ENCODE data around the gene WFDC1.
"Not testable (repeated sequence)": the region's sequence is repeated elsewhere in the genome, so short reads cannot be mapped to it uniquely, and the experiment has no call there.

The WFDC1 gene

DNA sequence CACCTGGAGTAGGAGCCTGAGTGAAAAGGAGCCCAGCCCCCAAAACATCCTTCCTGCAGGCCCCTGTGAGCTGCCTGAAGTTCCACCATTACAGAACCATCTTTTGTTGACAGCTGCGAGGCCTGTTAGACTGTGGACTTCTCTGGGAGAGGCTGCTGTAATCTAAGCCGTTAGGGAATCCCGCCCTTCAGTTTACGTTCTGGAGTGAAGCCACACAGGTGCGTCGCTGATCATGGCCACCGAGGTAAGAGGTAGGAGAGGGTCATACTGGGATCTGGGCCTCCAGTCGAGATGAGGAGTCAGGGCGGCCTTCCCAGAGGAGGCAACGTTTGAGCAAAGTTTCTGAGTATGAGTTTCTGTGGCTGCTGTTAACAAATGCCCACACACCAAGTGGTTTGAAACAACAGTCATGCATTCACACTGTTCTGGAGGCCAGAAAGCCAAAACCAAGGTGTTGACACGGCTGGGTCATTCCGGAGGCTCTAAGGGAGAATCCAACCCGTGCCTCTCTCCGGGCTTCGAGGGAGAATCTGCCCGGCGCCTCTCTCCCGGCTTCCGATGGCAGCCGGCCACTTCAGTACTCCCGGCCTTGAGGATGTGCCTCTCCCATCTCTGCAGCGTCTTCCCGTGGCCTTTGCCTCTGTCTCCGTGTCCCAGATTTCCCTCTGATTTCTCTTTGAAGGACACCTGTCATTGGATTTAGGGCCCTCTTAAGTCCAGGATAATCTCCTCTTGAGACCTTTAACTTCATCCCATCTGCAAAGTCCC, 47.0 kb downstream of the WFDC1 start:
- Mint-ChIP-seq H3K9me3 (peaks cover 6% of the 10 kb centered on the region), H3K36me3 (no peaks in the 10 kb centered on the region), H3K27me3 (peaks cover 29% of the 10 kb centered on the region), H3K27ac (no peak overlapping the region), H3K4me1 (no peaks in the 10 kb centered on the region), H3K4me3 (no peak overlapping the region)
- no peak for ATAC-seq

DNA sequence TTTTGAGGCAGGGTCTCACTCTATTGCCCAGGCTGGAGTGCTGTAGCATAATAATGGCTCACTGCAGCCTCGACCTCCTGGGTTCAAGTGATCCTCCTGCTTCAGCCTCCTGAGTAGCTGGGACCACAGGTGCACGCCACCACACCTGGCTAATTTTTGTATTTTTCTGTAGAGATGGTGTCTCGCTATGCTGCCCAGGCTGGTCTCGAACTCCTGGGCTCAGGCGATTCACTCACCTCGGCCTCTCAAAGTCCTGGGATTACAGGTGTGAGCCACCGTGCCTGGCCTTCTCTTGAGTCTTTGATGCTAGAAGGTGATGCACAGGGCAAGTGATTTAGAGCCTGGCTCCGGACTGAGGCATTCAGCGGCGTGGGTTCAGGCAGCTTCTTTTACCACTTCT, 49.1 kb downstream of the WFDC1 start:
- not testable (repeated sequence) for ATAC-seq, H3K27ac Mint-ChIP-seq, H3K9me3 Mint-ChIP-seq, H3K36me3 Mint-ChIP-seq, H3K4me1 Mint-ChIP-seq, H3K4me3 Mint-ChIP-seq
- peaks cover 37% of the 10 kb centered on the region for H3K27me3 Mint-ChIP-seq

DNA sequence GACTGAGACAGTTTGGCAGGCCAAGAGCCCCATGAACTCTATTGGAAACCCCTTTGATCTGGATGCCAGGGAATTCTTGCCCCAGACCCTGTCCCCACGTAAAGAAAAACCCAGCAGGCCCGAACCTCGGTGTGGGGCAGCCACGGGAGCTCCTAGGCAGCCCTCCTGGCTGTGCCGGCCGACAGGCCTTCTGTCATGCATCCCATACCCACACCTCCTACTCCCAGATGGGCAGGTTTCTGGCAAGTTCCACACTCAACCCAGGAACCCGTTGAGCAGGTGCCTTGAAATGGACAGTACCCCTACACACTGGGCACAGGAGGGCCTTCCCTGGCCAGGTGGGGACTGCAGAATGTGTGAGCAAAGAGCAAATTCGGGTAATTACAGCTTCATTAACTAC, 50.1 kb downstream of the WFDC1 start:
- Mint-ChIP-seq H3K27ac (no peak overlapping the region), H3K9me3 (peaks cover 3% of the 10 kb centered on the region), H3K4me1 (no peaks in the 10 kb centered on the region), H3K4me3 (no peak overlapping the region), H3K27me3 (peaks cover 46% of the 10 kb centered on the region), H3K36me3 (no peaks in the 10 kb centered on the region)
- no peak for ATAC-seq

DNA sequence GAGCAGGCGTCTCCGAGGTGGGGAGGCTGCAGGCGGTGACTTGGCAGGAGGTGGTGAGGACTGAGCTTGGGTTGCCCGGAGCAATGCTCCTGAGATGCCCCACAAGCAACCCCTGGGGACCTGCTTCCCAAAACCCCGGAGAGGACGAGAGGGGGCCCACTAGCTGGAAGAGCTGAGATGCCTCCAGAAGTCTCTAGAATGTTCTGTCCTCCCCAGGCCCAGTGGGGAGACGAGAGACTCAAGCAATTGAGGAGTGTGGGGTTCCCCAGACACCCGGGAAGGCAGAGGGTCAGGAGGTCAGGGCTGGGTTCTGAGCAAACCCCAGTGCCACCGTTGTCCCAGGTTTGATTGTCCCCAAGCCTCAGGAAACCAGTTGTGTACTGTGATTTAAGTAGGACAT, 52.5 kb downstream of the WFDC1 start:
- H3K4me1 Mint-ChIP-seq, result no peaks in the 10 kb centered on the region
- H3K4me3 Mint-ChIP-seq, result no peak overlapping the region
- H3K9me3 Mint-ChIP-seq, result peaks cover 3% of the 10 kb centered on the region
- H3K27ac Mint-ChIP-seq, result no peak overlapping the region
- H3K27me3 Mint-ChIP-seq, result peaks cover 54% of the 10 kb centered on the region
- no peaks in the 10 kb centered on the region for H3K36me3 Mint-ChIP-seq
- no peak for ATAC-seq

DNA sequence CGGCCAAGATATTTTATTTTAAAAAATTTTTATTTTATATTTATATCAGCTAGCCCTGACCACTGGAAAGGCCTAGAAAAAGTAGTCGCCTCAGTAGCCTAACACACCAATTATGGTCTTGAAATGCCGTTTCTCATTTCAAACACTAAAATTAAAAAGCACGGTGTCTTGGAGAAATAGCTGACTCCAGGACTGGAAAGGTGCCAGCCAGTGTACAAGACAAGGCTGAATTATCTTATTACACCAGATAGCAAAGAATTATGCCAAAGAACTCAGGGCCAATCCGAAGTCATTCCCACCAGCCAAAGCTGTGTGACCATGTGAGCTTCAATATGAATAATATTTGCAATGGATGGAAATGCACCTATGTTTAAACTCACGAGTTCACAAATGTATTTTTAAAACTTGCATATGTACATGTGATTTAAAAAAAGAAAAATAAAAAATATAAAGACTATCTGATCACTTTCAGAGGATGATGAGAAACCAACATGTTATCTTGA, 53.8 kb downstream of the WFDC1 start:
- H3K4me3 Mint-ChIP-seq, result no peak overlapping the region
- H3K36me3 Mint-ChIP-seq, result no peaks in the 10 kb centered on the region
- no peak for ATAC-seq
- H3K27ac Mint-ChIP-seq, result no peak overlapping the region
- no peaks in the 10 kb centered on the region for H3K4me1 Mint-ChIP-seq
- H3K27me3 Mint-ChIP-seq, result peaks cover 59% of the 10 kb centered on the region
- peaks cover 3% of the 10 kb centered on the region for H3K9me3 Mint-ChIP-seq

DNA sequence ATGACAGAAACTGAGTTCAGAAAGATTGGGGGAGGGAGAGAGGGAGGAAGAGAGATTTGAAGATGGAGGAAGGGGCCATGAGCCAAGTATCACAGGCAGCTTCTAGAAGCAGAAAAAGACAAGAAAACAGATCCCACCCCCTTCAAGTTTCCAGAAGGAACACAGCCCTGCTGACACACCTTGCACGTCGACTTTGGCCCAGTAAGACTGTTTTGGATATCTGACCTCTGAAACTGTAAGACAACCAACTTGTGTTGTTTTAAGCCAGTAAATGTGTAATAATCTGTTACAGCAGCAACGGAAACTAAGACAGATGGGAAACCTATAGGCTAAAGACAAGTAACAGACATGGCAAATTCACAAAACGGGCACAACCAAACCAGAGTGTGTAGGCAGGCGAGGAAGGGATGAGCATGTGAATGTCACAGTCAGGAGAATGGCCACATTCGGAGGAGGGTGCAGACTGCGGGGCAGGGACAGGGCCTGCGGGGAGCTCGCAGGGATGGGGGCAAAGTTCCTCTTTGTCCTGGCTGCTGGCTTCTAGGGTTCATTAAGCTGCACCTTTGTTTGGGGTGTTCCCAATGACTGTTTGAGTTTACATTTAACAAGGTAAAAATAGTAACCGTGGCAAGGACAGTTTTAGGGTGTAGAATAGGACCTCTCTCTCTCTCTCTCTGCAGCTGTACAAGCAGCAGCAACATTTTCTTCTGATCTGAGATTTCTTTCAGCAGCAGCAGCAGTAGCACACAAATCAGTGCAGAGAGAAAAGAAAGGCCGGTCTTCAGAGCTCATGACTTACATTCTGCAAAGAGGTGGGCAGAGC, 55.4 kb downstream of the WFDC1 start:
- H3K4me1 Mint-ChIP-seq, result no peaks in the 10 kb centered on the region
- no peak overlapping the region for H3K4me3 Mint-ChIP-seq
- H3K9me3 Mint-ChIP-seq, result peaks cover 3% of the 10 kb centered on the region
- no peak overlapping the region for H3K27ac Mint-ChIP-seq
- H3K36me3 Mint-ChIP-seq, result no peaks in the 10 kb centered on the region
- peaks cover 54% of the 10 kb centered on the region for H3K27me3 Mint-ChIP-seq
- no peak for ATAC-seq

DNA sequence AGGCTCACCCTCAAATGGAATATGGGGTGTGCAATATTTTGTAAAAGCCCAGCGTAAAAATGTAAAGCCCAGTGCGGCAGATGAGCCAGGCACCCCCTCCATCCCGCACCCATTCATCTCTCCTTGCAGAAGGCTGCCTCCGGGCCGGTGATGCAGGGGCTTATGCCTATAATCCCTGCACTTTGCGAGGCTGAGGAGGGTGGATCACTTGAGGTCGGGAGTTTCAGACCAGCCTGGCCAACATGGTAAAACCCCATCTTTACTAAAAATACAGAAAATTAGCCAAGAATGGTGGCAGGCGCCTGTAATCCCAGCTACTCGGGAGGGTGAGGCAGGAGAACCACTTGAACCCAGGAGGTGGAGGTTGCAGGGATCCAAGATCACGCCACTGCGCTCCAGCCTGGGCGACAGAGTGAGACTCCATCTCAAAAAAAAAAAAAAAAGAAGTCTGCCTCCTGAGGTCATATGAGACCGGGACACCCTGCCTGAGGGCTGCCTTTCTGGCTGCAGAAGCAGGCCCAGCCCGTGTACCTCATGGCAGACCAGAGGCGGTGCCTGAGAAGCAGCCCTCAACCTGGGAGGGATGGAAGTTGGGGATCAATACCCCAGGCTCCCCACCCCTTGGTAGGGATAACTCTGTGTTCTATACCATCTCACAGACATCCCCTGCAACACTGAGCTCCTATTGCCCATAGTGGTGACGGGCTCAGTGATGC, 56.2 kb downstream of the WFDC1 start:
- peaks cover 52% of the 10 kb centered on the region for H3K27me3 Mint-ChIP-seq
- peaks cover 3% of the 10 kb centered on the region for H3K9me3 Mint-ChIP-seq
- H3K4me3 Mint-ChIP-seq, result no peak overlapping the region
- no peak for ATAC-seq
- no peaks in the 10 kb centered on the region for H3K36me3 Mint-ChIP-seq
- no peaks in the 10 kb centered on the region for H3K4me1 Mint-ChIP-seq
- H3K27ac Mint-ChIP-seq, result no peak overlapping the region

DNA sequence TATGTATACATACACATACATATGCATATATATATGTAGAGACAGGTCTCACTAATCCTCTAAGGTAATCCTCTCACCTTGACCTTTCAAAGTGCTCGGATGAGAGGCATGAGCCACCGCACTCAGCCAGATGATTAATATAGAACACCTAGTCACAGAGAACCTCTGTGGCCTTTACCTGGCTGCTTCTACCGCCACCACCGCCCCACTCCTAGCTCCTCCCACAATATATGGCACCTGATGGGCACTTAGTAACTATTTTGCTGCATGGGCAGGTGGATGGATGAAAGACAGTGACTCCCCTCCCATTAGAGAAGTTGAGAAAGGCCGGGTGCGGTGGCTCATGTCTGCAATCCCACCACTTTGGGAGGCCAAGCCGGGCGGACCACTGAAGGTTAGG, 57.0 kb downstream of the WFDC1 start:
- H3K36me3 Mint-ChIP-seq, result no peaks in the 10 kb centered on the region
- no peaks in the 10 kb centered on the region for H3K4me1 Mint-ChIP-seq
- peaks cover 3% of the 10 kb centered on the region for H3K9me3 Mint-ChIP-seq

DNA sequence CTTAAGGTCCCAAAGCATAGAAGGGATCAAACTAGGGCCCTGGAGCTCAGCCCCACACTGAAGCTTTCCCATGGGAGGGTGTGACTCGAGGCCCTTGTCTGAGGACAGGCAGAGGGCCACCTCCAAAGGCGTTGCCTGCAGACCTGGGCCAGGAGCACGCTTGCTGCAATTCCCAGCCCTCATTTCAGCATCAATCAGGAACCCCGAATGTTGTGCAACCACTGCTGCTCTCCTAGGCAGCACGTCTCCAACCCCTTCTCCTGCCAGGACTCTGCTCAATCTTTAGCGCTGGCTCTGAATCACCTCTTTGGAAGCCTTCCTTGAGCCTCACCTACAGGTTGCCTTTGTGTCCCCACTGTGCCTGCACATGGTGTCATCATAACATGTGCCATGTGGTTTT, 59.6 kb downstream of the WFDC1 start:
- peaks cover 62% of the 10 kb centered on the region for H3K27me3 Mint-ChIP-seq
- H3K36me3 Mint-ChIP-seq, result no peaks in the 10 kb centered on the region
- ATAC-seq, result no peak
- H3K4me3 Mint-ChIP-seq, result no peak overlapping the region
- H3K27ac Mint-ChIP-seq, result no peak overlapping the region
- peaks cover 4% of the 10 kb centered on the region for H3K4me1 Mint-ChIP-seq
- H3K9me3 Mint-ChIP-seq, result peaks cover 3% of the 10 kb centered on the region

More for the DNA sequence above, 57.0 kb downstream of the WFDC1 start:
- ATAC-seq, result no peak
- Mint-ChIP-seq H3K4me3 (no peak overlapping the region), H3K27ac (no peak overlapping the region), H3K27me3 (peaks cover 53% of the 10 kb centered on the region)

DNA sequence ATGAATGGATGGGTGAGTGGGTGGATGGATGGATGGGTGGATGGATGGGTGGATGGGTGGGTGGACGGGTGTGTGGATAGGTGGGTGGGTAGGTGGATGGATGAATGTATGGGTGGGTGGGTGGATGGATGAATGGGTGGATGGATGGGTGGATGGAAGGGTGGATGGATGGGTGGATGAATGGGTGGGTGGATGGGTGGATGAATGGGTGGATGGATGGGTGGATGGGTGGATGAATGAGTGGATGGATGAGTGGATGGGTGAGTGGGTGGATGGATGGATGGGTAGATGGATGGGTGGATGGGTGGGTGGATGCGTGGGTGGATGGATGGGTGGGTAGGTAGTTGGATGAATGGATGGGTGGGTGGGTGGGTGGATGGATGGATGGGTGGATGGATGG, 60.5 kb downstream of the WFDC1 start:
- H3K27me3 Mint-ChIP-seq, result peaks cover 62% of the 10 kb centered on the region
- no peaks in the 10 kb centered on the region for H3K36me3 Mint-ChIP-seq
- no peak for ATAC-seq
- H3K4me1 Mint-ChIP-seq, result peaks cover 10% of the 10 kb centered on the region
- H3K4me3 Mint-ChIP-seq, result no peak overlapping the region
- H3K27ac Mint-ChIP-seq, result no peak overlapping the region
- no peaks in the 10 kb centered on the region for H3K9me3 Mint-ChIP-seq

DNA sequence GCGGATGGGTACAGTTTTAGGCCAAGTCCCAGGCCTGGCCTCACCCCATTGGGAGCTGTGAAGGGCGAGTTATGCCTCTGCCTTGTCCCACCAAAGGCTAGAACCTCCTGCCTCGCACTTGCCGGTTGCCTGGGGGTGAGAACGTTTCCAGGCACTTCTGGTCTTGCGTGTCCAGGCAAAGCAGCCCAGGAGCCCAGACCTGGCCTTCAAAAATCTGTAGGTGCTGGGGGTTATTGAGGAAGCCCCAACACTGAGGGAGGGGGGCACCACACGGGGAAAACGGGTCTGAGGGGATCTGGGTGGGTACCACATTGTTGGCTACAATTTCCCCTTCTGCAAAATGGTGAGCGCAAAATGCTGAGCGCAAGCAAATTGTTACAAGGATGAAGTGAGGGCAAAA, 61.5 kb downstream of the WFDC1 start:
- H3K27ac Mint-ChIP-seq, result no peak overlapping the region
- H3K36me3 Mint-ChIP-seq, result no peaks in the 10 kb centered on the region
- H3K27me3 Mint-ChIP-seq, result peaks cover 66% of the 10 kb centered on the region
- peaks cover 13% of the 10 kb centered on the region for H3K4me1 Mint-ChIP-seq
- no peaks in the 10 kb centered on the region for H3K9me3 Mint-ChIP-seq
- no peak overlapping the region for H3K4me3 Mint-ChIP-seq
- ATAC-seq, result no peak

DNA sequence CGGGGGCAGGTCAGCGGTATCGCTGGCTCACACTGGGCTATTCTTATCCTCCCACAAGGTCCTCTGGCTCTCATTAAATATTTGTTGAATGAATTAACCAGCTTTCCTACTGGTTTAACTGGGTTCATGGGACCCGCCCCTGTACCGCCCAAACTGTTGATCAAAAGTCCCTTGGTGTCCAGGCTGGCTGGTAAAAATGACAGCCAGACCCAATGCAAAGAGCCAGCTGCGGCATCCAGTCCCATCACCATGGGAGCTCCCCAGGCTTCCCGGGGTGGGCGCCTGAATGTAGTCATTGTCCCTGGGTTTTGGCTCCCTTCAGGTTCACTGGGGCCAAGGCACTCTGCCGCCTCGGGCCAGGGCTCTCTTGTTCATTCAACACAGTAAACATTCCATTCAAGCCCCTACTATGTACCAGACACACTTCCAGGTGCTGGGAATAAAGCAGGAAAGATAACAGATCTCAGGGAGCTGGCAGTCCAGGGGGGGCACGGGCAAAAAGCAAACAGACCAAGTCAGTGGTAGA, 62.0 kb downstream of the WFDC1 start:
- Mint-ChIP-seq H3K4me3 (no peak overlapping the region), H3K9me3 (no peaks in the 10 kb centered on the region), H3K27ac (no peak overlapping the region), H3K27me3 (peaks cover 64% of the 10 kb centered on the region), H3K4me1 (peaks cover 13% of the 10 kb centered on the region), H3K36me3 (no peaks in the 10 kb centered on the region)
- ATAC-seq, result no peak

DNA sequence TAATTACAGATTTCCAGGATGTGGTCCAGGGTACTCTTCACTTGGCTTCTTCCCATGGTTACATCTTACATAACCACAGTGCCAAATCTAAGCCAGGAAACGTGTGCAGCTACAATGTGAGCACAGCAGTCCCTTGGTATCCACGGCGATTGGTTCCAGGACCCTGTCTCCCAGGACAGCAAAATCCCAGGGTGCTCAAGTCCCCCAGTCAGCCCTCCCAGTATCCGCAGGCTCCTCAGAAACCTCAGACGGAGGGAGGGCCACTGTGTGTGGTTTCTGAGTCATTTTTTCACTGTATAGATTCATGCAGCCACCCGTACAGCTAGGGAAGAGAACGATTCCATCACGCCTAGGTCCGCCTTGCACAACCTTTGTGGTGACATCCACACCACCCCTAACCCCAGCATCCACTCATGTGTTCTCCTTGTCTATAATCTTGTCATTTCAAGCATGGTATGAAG, 62.5 kb downstream of the WFDC1 start:
- Mint-ChIP-seq H3K36me3 (no peaks in the 10 kb centered on the region), H3K27ac (no peak overlapping the region), H3K4me1 (peaks cover 13% of the 10 kb centered on the region), H3K27me3 (peaks cover 58% of the 10 kb centered on the region), H3K9me3 (no peaks in the 10 kb centered on the region), H3K4me3 (no peak overlapping the region)
- no peak for ATAC-seq

DNA sequence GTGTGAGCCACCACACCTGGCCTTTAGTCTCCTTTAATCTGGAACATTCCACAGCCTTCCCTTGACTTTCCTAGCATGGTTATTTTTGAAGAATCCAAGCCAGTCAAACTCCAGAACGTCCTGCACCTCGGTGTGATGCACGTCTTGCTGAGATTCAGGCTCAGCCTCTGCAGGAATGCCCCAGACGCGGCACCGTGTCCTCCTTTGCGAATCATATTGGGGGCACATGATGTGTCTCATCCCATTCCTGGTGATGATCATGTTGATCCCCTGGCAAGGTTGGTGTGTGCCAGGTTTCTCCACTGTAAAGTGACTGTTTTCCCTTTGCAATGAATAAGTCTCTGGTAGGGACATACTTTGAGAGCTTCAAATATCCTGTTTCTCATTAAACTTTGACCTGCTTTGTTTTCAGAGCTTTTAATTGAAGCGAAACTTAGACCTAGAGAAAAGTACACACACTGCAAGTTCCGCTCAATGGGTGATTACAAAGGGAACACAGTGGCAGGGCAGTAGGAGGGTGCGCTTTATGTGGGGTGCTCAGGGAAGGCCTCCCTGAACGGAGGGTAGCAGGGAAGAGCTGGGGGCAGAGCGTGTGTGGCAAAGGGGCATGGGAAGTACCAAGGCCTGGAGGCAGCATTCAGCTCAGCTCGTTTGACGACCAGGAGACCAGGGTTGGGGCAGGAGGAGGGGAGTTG, 64.1 kb downstream of the WFDC1 start:
- H3K36me3 Mint-ChIP-seq, result no peaks in the 10 kb centered on the region
- no peak overlapping the region for H3K4me3 Mint-ChIP-seq
- H3K4me1 Mint-ChIP-seq, result peaks cover 13% of the 10 kb centered on the region
- H3K27me3 Mint-ChIP-seq, result peaks cover 54% of the 10 kb centered on the region
- H3K9me3 Mint-ChIP-seq, result no peaks in the 10 kb centered on the region
- no peak for ATAC-seq
- no peak overlapping the region for H3K27ac Mint-ChIP-seq
